ENCODE measurements around the gene C1QA. TPM values are rescaled to one million over a fixed set of nuclear protein-coding genes. Genes with fewer than 3 reads are reported as not detected.

Gene C1QA
- total and polyA plus RNA-seq, 2 of the 4 experiments (the other 2 are of a cell fraction) = not detected

DNA sequence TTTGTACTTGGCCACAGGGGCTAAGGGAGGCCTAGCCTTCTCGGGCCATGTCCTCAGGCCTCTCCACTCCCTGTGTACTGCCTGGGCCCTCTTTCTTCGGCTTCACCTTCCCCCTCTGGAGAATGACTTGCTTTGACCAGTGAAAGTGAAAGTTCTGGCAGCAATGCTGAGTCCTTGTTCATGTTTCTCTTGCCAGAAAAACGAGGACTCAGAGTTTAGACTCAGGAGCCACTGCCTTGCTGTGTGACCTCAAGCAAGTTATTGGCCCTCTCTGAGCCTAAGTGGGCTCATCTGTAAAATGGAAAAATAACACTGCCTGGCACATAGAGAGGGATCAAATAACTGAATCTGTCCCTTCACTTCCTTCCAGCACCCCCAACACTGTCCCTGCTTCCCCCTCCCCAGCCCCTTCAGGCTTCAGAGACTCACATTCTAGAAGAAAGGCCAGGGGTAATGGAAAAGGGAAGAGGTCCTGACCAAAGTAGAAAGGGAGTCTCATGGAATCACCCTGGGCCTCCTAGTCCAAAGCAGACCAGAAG is 1.5 kb downstream of the C1QA start:
- H3K27ac ChIP-seq (ENCODE audit: insufficient read depth, low read length) = no peak overlapping the region
- H3K4ac ChIP-seq (ENCODE audit: low read depth, low read length) = no peak overlapping the region
- intact Hi-C loops (cut with micrococcal nuclease) = no loop called here
- H4K8ac ChIP-seq (ENCODE audit: low read depth in 2 of 2, low read length in 2 of 2) = no peak overlapping the region
- no peaks in the 10 kb centered on the region for H3K36me3 ChIP-seq (ENCODE audit: control insufficient read depth, insufficient read depth, low read length)
- no peak overlapping the region for H3K14ac ChIP-seq (replicated peaks; ENCODE audit: low read depth, low read length)
- POLR2A ChIA-PET (ENCODE audit: unreplicated experiment) = no interaction called here
- DNase-seq = no peak
- BruUV-seq (replicated peaks) = no TSS peak
- H2BK120ac ChIP-seq (ENCODE audit: low read depth, low read length) = no peak overlapping the region
- TF ChIP-seq BHLHE40 (IDR thresholded peaks at IDR 0.05; ENCODE audit: low read depth, low read length) (no peak), MAFK (IDR thresholded peaks at IDR 0.05; ENCODE audit: low read depth, low read length) (no peak)
- no peaks in the 10 kb centered on the region; the same call in 1 of the 2 replicates for H3K4me1 ChIP-seq (ENCODE audit: control insufficient read depth, insufficient read depth, low read length)
- dilution Hi-C loops (cut with HindIII; ENCODE audit: low sequenced_read_pairs, unreplicated experiment) = no loop called here
- H4K5ac ChIP-seq (ENCODE audit: low read depth, low read length) = no peak overlapping the region
- H4K91ac ChIP-seq (ENCODE audit: insufficient read depth, low read depth, low read length) = no peak overlapping the region
- no peaks in the 10 kb centered on the region for H3K9me1 ChIP-seq (ENCODE audit: insufficient read depth, low read length)
- no peak overlapping the region for H3K9ac ChIP-seq (ENCODE audit: low read depth, low read length)
- H2AK5ac ChIP-seq (ENCODE audit: low read depth, low read length) = no peak overlapping the region
- H3K18ac ChIP-seq (ENCODE audit: low read depth, low read length) = no peak overlapping the region
- CTCF ChIA-PET = no interaction called here
- H2BK15ac ChIP-seq (ENCODE audit: low read depth, low read length) = no peak overlapping the region
- 56% methylated on average over 3 of the region's 3 CpGs; no CpG with 5 or more reads in 1 of the 2 experiments for WGBS, 2 experiments (ENCODE audit: extremely low coverage in 2 of 2, insufficient read length in 1 of 2)
- peaks cover 3% of the 10 kb centered on the region; the same call in 1 of the 2 replicates for H3K9me3 ChIP-seq (ENCODE audit: control insufficient read depth, insufficient read depth, low read length)
- no peak overlapping the region for H2AFZ ChIP-seq (replicated peaks; ENCODE audit: low read length, poor library complexity)
- no peak overlapping the region for H3K23ac ChIP-seq (ENCODE audit: low read depth, low read length)
- H3K4me3 ChIP-seq (ENCODE audit: insufficient read depth, low read depth, low read length) = no peak overlapping the region
- H3K27me3 ChIP-seq (ENCODE audit: control insufficient read depth, insufficient read depth, low read length) = peaks cover 45% of the 10 kb centered on the region
- H2AK9ac ChIP-seq (replicated peaks; ENCODE audit: low read depth, low read length, poor library complexity) = no peak overlapping the region
- peaks cover 5% of the 10 kb centered on the region; the same call in 1 of the 2 replicates for H4K20me1 ChIP-seq (ENCODE audit: insufficient read depth, low read length)
- H2BK20ac ChIP-seq (ENCODE audit: low read depth, low read length) = no peak overlapping the region
- H3K79me1 ChIP-seq (ENCODE audit: low read depth in 1 of 2, low read length in 2 of 2) = no peaks in the 10 kb centered on the region
- ATAC-seq (ENCODE audit: low read depth) = no peak
- no peak overlapping the region for H3K56ac ChIP-seq (ENCODE audit: extremely low read depth, insufficient read depth, low read length)
- in situ Hi-C loops (cut with MboI; ENCODE audit: low sequenced_read_pairs) = no loop called here
- no peak overlapping the region for H2BK5ac ChIP-seq (ENCODE audit: low read depth, low read length, poor library complexity, severe bottlenecking)
- no peak overlapping the region for H3K4me2 ChIP-seq (ENCODE audit: low read depth, low read length)

Measured in IMR-90 (cell line).